Fibroblast of lung (primary cell): ENCODE measurements around the gene SPACA9.

Experiments used
- CTCF ChIP-seq, 2 donors: IDR thresholded peaks in 1 of 2; conservative IDR thresholded peaks in 1 of 2; 1 replicate in 1 of 2; 2 replicates in 1 of 2; pipeline ENCODE4 v1.5.1; 2011 to 2012; ENCODE audit warnings: low read length in 2 of 2, control low read depth in 1 of 2, inconsistent platforms in 1 of 2, low read depth in 1 of 2, mild to moderate bottlenecking in 1 of 2
- EZH2 ChIP-seq: IDR thresholded peaks from 2 replicates; pipeline ENCODE4 v1.5.1; 2012; ENCODE audit warnings: low read length, control low read depth, mild to moderate bottlenecking; ENCODE audit errors: missing control alignments

- TF ChIP-seq CTCF (conservative IDR thresholded peaks at IDR 0.05 in 1 of 2, IDR thresholded peaks at IDR 0.05 in 1 of 2; ENCODE audit: low read depth in 1 of 2, low read length in 2 of 2), result no peak
- TF ChIP-seq EZH2, result no peak
These were observed 7.1 kb downstream of the SPACA9 start for GRCh38 chr9:132885720-132886333.
